NOMO-1 (cell line): ENCODE data around the gene SH3YL1.

Experiments
- DNase-seq, 2 experiments: peaks; one replicate each; lab custom pipeline; 2025; ENCODE audit not compliant: unreplicated experiment in 2 of 2; lab: John Stamatoyannopoulos, UW

The SH3YL1 gene

GRCh38 chr2:228115-228514 is 35.7 kb downstream of the SH3YL1 start:
- no peak for DNase-seq

GRCh38 chr2:223971-224760 is 39.7 kb downstream of the SH3YL1 start:
- no peak for DNase-seq

- no peak for DNase-seq
Observed at GRCh38 chr2:223451-223850, 40.4 kb downstream of the SH3YL1 start.

GRCh38 chr2:216068-216467 is 47.8 kb downstream of the SH3YL1 start:
- DNase-seq = peak in 1 of 2 experiments; percentile 11

- DNase-seq = no peak
Observed at GRCh38 chr2:213932-214693, 49.7 kb downstream of the SH3YL1 start.

GRCh38 chr2:211486-212184 is 52.2 kb downstream of the SH3YL1 start:
- DNase-seq = no peak

GRCh38 chr2:210660-211059 is 53.2 kb downstream of the SH3YL1 start:
- DNase-seq = no peak

GRCh38 chr2:209470-209869 is 54.4 kb downstream of the SH3YL1 start:
- no peak for DNase-seq

- DNase-seq = no peak
Observed at GRCh38 chr2:208335-208734, 55.5 kb downstream of the SH3YL1 start.

- no peak for DNase-seq
Observed at GRCh38 chr2:203984-204383, 59.8 kb downstream of the SH3YL1 start.

GRCh38 chr2:203401-203800 is 60.4 kb downstream of the SH3YL1 start:
- DNase-seq = no peak

GRCh38 chr2:202945-203344 is 60.9 kb downstream of the SH3YL1 start:
- DNase-seq = no peak

GRCh38 chr2:201648-202433 is 62.0 kb downstream of the SH3YL1 start:
- no peak for DNase-seq

GRCh38 chr2:199041-199966 is 64.5 kb downstream of the SH3YL1 start:
- no peak for DNase-seq

GRCh38 chr2:196406-196805 is 67.4 kb downstream of the SH3YL1 start:
- no peak for DNase-seq

- DNase-seq = no peak
Observed at GRCh38 chr2:195932-196331, 67.9 kb downstream of the SH3YL1 start.

- DNase-seq = no peak
Observed at GRCh38 chr2:193141-193671, 70.6 kb downstream of the SH3YL1 start.

GRCh38 chr2:191311-192190 is 72.3 kb downstream of the SH3YL1 start:
- peak; percentile 9 to 30 for DNase-seq
